OCI-LY3 (cell line): ENCODE results near the gene EZH2.

Source experiments
- H2AFZ ChIP-seq: fragments of 200-600, 300-600 bp; shearing (Covaris generic); 2 replicates; pipeline ENCODE4 v1.6.0; 2014; ENCODE audit warnings: antibody characterized with exemption, low read depth, low read length
- H3K27ac ChIP-seq: fragments of 200-600, 300-600 bp; sonication (generic); 2 replicates; pipeline ENCODE4 v1.5.1; 2014; ENCODE audit warnings: mild to moderate bottlenecking, low read length, moderate library complexity, mixed read lengths
- H3K27me3 ChIP-seq: fragments of 200-600, 300-600 bp; sonication (generic); 2 replicates; pipeline ENCODE4 v1.6.1; 2014; ENCODE audit warnings: low read depth, low read length, mixed read lengths
- H3K36me3 ChIP-seq: fragments of 200-600, 300-600 bp; sonication (generic); replicated peaks from 2 replicates; pipeline ENCODE3; 2014; ENCODE audit warnings: low read depth, low read length, mixed read lengths
- H3K4me1 ChIP-seq: fragments of 300-600, 200-600 bp; sonication (generic); 2 replicates; pipeline ENCODE4 v1.6.1; 2014; ENCODE audit warnings: low read length, mixed read lengths
- H3K4me2 ChIP-seq: fragments of 200-600, 300-600 bp; sonication (generic); 2 replicates; pipeline ENCODE4 v1.6.1; 2014; ENCODE audit warnings: low read length, mixed read lengths
- H3K4me3 ChIP-seq: fragments of 300-600, 200-600 bp; sonication (generic); 2 replicates; pipeline ENCODE4 v1.5.1; 2014; ENCODE audit warnings: antibody characterized with exemption, mild to moderate bottlenecking, low read length, moderate library complexity
- H3K79me2 ChIP-seq: fragments of 300-600, 200-600 bp; shearing (Covaris generic); 2 replicates; pipeline ENCODE4 v1.6.1; 2014; ENCODE audit warnings: mild to moderate bottlenecking, low read length, mixed read lengths
- H3K9ac ChIP-seq: fragments of 300-600, 200-600 bp; shearing (Covaris generic); 2 replicates; pipeline ENCODE4 v1.6.0; 2014; ENCODE audit warnings: mild to moderate bottlenecking, low read length, moderate library complexity
- H3K9me3 ChIP-seq: fragments of 200-600, 300-600 bp; shearing (Covaris generic); 2 replicates; pipeline ENCODE4 v1.6.1; 2014; ENCODE audit warnings: low read length, mixed read lengths; ENCODE audit not compliant: insufficient read depth
- H4K20me1 ChIP-seq: fragments of 200-600, 300-600 bp; sonication (generic); 2 replicates; pipeline ENCODE4 v1.6.1; 2016; ENCODE audit warnings: low read length, mixed read lengths; ENCODE audit not compliant: insufficient read depth
- EZH2phosphoT487 ChIP-seq: fragments of 200-600 bp; shearing (Covaris generic); IDR thresholded peaks from 2 replicates; pipeline ENCODE4 v1.6.1; 2018; ENCODE audit warnings: antibody characterized with exemption, mixed run types, low read depth
- TF ChIP-seq, protein P1 (sequence below): fragments of 200-600, 300-600 bp; sonication (generic); IDR thresholded peaks from 2 replicates; pipeline ENCODE4 v1.5.1; 2014; ENCODE audit warnings: antibody characterized with exemption, low read length, low read depth

Gene EZH2

GRCh38 chr7:148834605-148835004, 49.5 kb downstream of the EZH2 start:
- Histone ChIP-seq H3K9ac (no peak overlapping the region), H3K9me3 (no peaks in the 10 kb centered on the region), H3K27ac (no peak overlapping the region), H3K4me2 (no peak overlapping the region), H4K20me1 (peaks cover 84% of the 10 kb centered on the region), H3K36me3 (peaks cover 66% of the 10 kb centered on the region), H2AFZ (no peak overlapping the region), H3K79me2 (peaks cover 98% of the 10 kb centered on the region), H3K27me3 (no peaks in the 10 kb centered on the region), H3K4me1 (peaks cover 6% of the 10 kb centered on the region; the same call in 1 of the 2 replicates), H3K4me3 (no peak overlapping the region)
- no peak for TF ChIP-seq EZH2phosphoT487
- TF ChIP-seq, protein P1, sequence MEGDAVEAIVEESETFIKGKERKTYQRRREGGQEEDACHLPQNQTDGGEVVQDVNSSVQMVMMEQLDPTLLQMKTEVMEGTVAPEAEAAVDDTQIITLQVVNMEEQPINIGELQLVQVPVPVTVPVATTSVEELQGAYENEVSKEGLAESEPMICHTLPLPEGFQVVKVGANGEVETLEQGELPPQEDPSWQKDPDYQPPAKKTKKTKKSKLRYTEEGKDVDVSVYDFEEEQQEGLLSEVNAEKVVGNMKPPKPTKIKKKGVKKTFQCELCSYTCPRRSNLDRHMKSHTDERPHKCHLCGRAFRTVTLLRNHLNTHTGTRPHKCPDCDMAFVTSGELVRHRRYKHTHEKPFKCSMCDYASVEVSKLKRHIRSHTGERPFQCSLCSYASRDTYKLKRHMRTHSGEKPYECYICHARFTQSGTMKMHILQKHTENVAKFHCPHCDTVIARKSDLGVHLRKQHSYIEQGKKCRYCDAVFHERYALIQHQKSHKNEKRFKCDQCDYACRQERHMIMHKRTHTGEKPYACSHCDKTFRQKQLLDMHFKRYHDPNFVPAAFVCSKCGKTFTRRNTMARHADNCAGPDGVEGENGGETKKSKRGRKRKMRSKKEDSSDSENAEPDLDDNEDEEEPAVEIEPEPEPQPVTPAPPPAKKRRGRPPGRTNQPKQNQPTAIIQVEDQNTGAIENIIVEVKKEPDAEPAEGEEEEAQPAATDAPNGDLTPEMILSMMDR, result no peak

- Histone ChIP-seq H2AFZ (no peak overlapping the region), H3K27me3 (no peaks in the 10 kb centered on the region), H3K79me2 (peaks cover 94% of the 10 kb centered on the region), H3K27ac (no peak overlapping the region), H3K9ac (no peak overlapping the region), H3K9me3 (no peaks in the 10 kb centered on the region), H3K4me2 (no peak overlapping the region), H3K36me3 (peaks cover 78% of the 10 kb centered on the region), H3K4me3 (no peak overlapping the region), H4K20me1 (peaks cover 71% of the 10 kb centered on the region), H3K4me1 (no peaks in the 10 kb centered on the region)
- TF ChIP-seq, protein P1, result no peak
- no peak for TF ChIP-seq EZH2phosphoT487
Measured at GRCh38 chr7:148831782-148832181, 52.3 kb downstream of the EZH2 start.

GRCh38 chr7:148830897-148831692, 53.0 kb downstream of the EZH2 start:
- Histone ChIP-seq H3K4me1 (no peaks in the 10 kb centered on the region), H3K27me3 (no peaks in the 10 kb centered on the region), H3K36me3 (peaks cover 76% of the 10 kb centered on the region), H4K20me1 (peaks cover 64% of the 10 kb centered on the region), H3K9ac (no peak overlapping the region), H3K4me3 (no peak overlapping the region), H3K4me2 (no peak overlapping the region), H2AFZ (no peak overlapping the region), H3K9me3 (no peaks in the 10 kb centered on the region), H3K27ac (no peak overlapping the region), H3K79me2 (peaks cover 91% of the 10 kb centered on the region)
- no peak for TF ChIP-seq EZH2phosphoT487

- no peaks in the 10 kb centered on the region for H3K9me3 ChIP-seq
- no peak overlapping the region for H2AFZ ChIP-seq
- peaks cover 73% of the 10 kb centered on the region for H3K36me3 ChIP-seq
- peaks cover 49% of the 10 kb centered on the region for H4K20me1 ChIP-seq
- no peaks in the 10 kb centered on the region for H3K4me1 ChIP-seq
- no peak overlapping the region for H3K27ac ChIP-seq
- no peaks in the 10 kb centered on the region for H3K27me3 ChIP-seq
- TF ChIP-seq EZH2phosphoT487, result no peak
- TF ChIP-seq, protein P1, result no peak
- H3K9ac ChIP-seq, result no peak overlapping the region
- no peak overlapping the region for H3K4me3 ChIP-seq
- H3K79me2 ChIP-seq, result peaks cover 84% of the 10 kb centered on the region
- H3K4me2 ChIP-seq, result no peak overlapping the region
Measured at GRCh38 chr7:148828965-148829364, 55.1 kb downstream of the EZH2 start.
